ENCODE results near the gene NTMT1.

NTMT1 gene

DNA sequence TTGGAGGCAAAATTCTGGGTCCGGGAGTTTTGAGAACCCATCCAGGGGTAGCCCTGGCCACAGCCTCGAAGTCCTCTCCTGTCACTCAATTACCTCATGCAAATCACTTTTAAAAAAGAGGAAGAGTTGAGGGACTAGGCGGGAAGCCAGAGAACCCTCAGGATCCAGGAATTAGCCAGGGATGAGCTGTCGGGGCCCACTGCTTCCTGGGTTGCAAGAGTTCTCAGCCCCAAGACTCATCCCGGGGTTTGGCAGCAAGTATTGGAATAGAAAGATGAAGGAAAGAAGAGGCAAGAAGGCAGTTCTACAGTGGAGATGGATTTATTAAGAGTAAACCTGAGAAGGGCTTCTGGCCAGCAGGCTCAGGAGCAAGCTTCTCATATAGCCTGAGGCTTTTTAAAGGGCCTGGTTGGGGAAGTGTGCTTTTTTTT is 30.6 kb upstream of the NTMT1 start:
- Histone ChIP-seq H3K79me2 (ENCODE audit: insufficient read depth, low read length) (no peaks in the 10 kb centered on the region), H3K4me1 (ENCODE audit: insufficient read depth, low read length, poor library complexity, severe bottlenecking) (no peaks in the 10 kb centered on the region), H3K9ac (ENCODE audit: low read depth, low read length, poor library complexity, severe bottlenecking) (no peak overlapping the region), H3K4me3 (ENCODE audit: low read length, poor library complexity, severe bottlenecking) (no peak overlapping the region), H3K9me3 (ENCODE audit: insufficient read depth, low read depth, low read length) (no peaks in the 10 kb centered on the region), H2AFZ (ENCODE audit: low read length) (no peak overlapping the region), H3K4me2 (ENCODE audit: low read depth, low read length, poor library complexity, severe bottlenecking) (no peak overlapping the region), H4K20me1 (ENCODE audit: insufficient read depth, low read length, poor library complexity, severe bottlenecking) (no peaks in the 10 kb centered on the region), H3K9me2 (replicated peaks; ENCODE audit: low read depth, low read length) (no peaks in the 10 kb centered on the region), H3K36me3 (ENCODE audit: insufficient read depth, low read length) (no peaks in the 10 kb centered on the region), H3F3A (ENCODE audit: low read depth) (no peaks in the 10 kb centered on the region), H3K27me3 (ENCODE audit: insufficient read depth, low read length, poor library complexity, severe bottlenecking) (no peaks in the 10 kb centered on the region)
- TF ChIP-seq EZH2phosphoT487 (IDR thresholded peaks at IDR 0.05; ENCODE audit: borderline replicate concordance) = no peak
- TF ChIP-seq CTCF (conservative IDR thresholded peaks at IDR 0.05; ENCODE audit: low read length) = no peak

DNA sequence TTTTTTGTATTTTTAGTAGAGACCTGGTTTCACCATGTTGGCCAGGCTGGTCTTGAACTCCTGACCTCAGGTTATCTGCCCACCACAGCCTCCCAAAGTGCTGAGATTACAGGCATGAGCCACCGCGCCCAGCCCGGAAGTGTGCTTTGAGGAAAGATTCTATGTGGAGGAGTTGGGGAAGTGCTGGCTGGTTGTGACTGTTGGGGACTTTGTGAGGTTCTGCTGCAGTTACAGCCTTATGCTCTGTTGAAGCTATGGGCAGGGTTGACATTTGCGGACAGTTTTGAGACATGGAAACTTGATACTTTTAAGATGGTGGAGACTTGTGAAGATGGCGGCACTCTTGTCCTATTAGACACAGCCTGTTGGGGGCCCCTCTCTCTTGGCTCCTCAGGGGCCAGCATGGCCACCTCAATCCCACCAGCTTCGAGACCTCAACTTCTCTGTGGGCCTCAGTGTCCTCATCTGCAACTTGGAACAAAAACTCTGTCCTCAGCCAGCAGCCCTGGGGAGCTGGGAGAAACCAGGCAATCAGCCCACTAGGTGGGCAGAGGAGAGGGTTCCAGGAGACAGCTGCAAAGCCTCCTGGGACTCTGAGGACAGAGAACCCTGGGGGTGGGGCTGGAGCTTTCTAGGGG is 29.9 kb upstream of the NTMT1 start:
- H3K4me1 ChIP-seq (ENCODE audit: insufficient read depth, low read length, poor library complexity, severe bottlenecking) = no peaks in the 10 kb centered on the region
- H3K4me2 ChIP-seq (ENCODE audit: low read depth, low read length, poor library complexity, severe bottlenecking) = no peak overlapping the region
- no peak overlapping the region for H2AFZ ChIP-seq (ENCODE audit: low read length)

GRCh38 chr9:129596541-129597331 is 29.2 kb upstream of the NTMT1 start:
- no peaks in the 10 kb centered on the region for H3K36me3 ChIP-seq (ENCODE audit: insufficient read depth, low read length)
- no peaks in the 10 kb centered on the region for H3F3A ChIP-seq (ENCODE audit: low read depth)
- no peak overlapping the region for H3K4me2 ChIP-seq (ENCODE audit: low read depth, low read length, poor library complexity, severe bottlenecking)
- H3K79me2 ChIP-seq (ENCODE audit: insufficient read depth, low read length) = no peaks in the 10 kb centered on the region
- H3K9me3 ChIP-seq (ENCODE audit: insufficient read depth, low read depth, low read length) = no peaks in the 10 kb centered on the region
- TF ChIP-seq EZH2phosphoT487 (IDR thresholded peaks at IDR 0.05; ENCODE audit: borderline replicate concordance) (no peak), CTCF (conservative IDR thresholded peaks at IDR 0.05; ENCODE audit: low read length) (no peak)
- no peaks in the 10 kb centered on the region for H3K4me1 ChIP-seq (ENCODE audit: insufficient read depth, low read length, poor library complexity, severe bottlenecking)
- H3K27me3 ChIP-seq (ENCODE audit: insufficient read depth, low read length, poor library complexity, severe bottlenecking) = no peaks in the 10 kb centered on the region
- H4K20me1 ChIP-seq (ENCODE audit: insufficient read depth, low read length, poor library complexity, severe bottlenecking) = no peaks in the 10 kb centered on the region
- no peak overlapping the region for H3K4me3 ChIP-seq (ENCODE audit: low read length, poor library complexity, severe bottlenecking)
- H3K9ac ChIP-seq (ENCODE audit: low read depth, low read length, poor library complexity, severe bottlenecking) = no peak overlapping the region
- H3K9me2 ChIP-seq (replicated peaks; ENCODE audit: low read depth, low read length) = no peaks in the 10 kb centered on the region
- no peak overlapping the region for H2AFZ ChIP-seq (ENCODE audit: low read length)

More for the DNA sequence above, 29.9 kb upstream of the NTMT1 start:
- H3K79me2 ChIP-seq (ENCODE audit: insufficient read depth, low read length) = no peaks in the 10 kb centered on the region
- TF ChIP-seq CTCF (conservative IDR thresholded peaks at IDR 0.05; ENCODE audit: low read length) (no peak), EZH2phosphoT487 (IDR thresholded peaks at IDR 0.05; ENCODE audit: borderline replicate concordance) (no peak)
- H3K9ac ChIP-seq (ENCODE audit: low read depth, low read length, poor library complexity, severe bottlenecking) = no peak overlapping the region
- no peaks in the 10 kb centered on the region for H3K36me3 ChIP-seq (ENCODE audit: insufficient read depth, low read length)
- H3K9me2 ChIP-seq (replicated peaks; ENCODE audit: low read depth, low read length) = no peaks in the 10 kb centered on the region
- H3K9me3 ChIP-seq (ENCODE audit: insufficient read depth, low read depth, low read length) = no peaks in the 10 kb centered on the region
- H4K20me1 ChIP-seq (ENCODE audit: insufficient read depth, low read length, poor library complexity, severe bottlenecking) = no peaks in the 10 kb centered on the region
- no peaks in the 10 kb centered on the region for H3F3A ChIP-seq (ENCODE audit: low read depth)
- H3K27me3 ChIP-seq (ENCODE audit: insufficient read depth, low read length, poor library complexity, severe bottlenecking) = no peaks in the 10 kb centered on the region
- H3K4me3 ChIP-seq (ENCODE audit: low read length, poor library complexity, severe bottlenecking) = no peak overlapping the region

All from Loucy (cell line).